KMS-11 (cell line): ENCODE results near the gene KLHL4.
"Not testable (repeated sequence)": the region's sequence is repeated elsewhere in the genome, so short reads cannot be mapped to it uniquely, and the experiment has no call there.

Experiments used
- H2AFZ ChIP-seq: fragments of 200-600 bp; sonication (generic); 2 replicates; pipeline ENCODE4 v1.6.1; 2016; ENCODE audit warnings: antibody characterized with exemption, mixed run types, low read depth
- H3K27ac ChIP-seq: fragments of 200-600 bp; sonication (generic); 2 replicates; pipeline ENCODE4 v1.6.1; 2016; ENCODE audit warnings: mild to moderate bottlenecking, mixed run types
- H3K27me3 ChIP-seq: fragments of 200-600 bp; sonication (generic); 2 replicates; pipeline ENCODE4 v1.6.1; 2017; ENCODE audit warnings: mild to moderate bottlenecking, low read depth, mixed run types, moderate library complexity; ENCODE audit not compliant: insufficient read depth
- H3K36me3 ChIP-seq: fragments of 200-600 bp; sonication (generic); 2 replicates; pipeline ENCODE4 v1.6.1; 2017; ENCODE audit warnings: mild to moderate bottlenecking, mixed run types; ENCODE audit not compliant: insufficient read depth
- H3K4me1 ChIP-seq: fragments of 200-600 bp; sonication (generic); 2 replicates; pipeline ENCODE4 v1.6.1; 2016; ENCODE audit warnings: mild to moderate bottlenecking, low read depth, mixed run types; ENCODE audit not compliant: poor library complexity, severe bottlenecking
- H3K4me2 ChIP-seq: fragments of 200-600 bp; sonication (generic); 2 replicates; pipeline ENCODE4 v1.7.0; 2016; ENCODE audit warnings: mild to moderate bottlenecking, mixed run types
- H3K4me3 ChIP-seq: fragments of 200-600 bp; sonication (generic); IDR thresholded peaks from 2 replicates; pipeline ENCODE4 v1.6.1; 2017; ENCODE audit warnings: low read depth, low read length, mixed read lengths; ENCODE audit not compliant: insufficient read depth
- H3K79me2 ChIP-seq: fragments of 200-600 bp; sonication (generic); 2 replicates; pipeline ENCODE4 v1.6.1; 2016; ENCODE audit warnings: low read depth, mixed run types; ENCODE audit not compliant: insufficient read depth
- H3K9ac ChIP-seq: fragments of 200-600 bp; sonication (generic); 2 replicates; pipeline ENCODE4 v1.6.1; 2016; ENCODE audit warnings: mild to moderate bottlenecking, mixed run types
- H4K20me1 ChIP-seq: fragments of 200-600 bp; sonication (generic); 2 replicates; pipeline ENCODE4 v1.6.1; 2016; ENCODE audit warnings: mild to moderate bottlenecking, mixed run types; ENCODE audit not compliant: insufficient read depth
- TF ChIP-seq, protein P1 (sequence below): fragments of 200-600 bp; sonication (generic); conservative IDR thresholded peaks from 2 replicates; pipeline ENCODE4 v1.6.1; 2017; ENCODE audit warnings: low read depth, mild to moderate bottlenecking, antibody characterized with exemption, low read length, moderate library complexity, mixed read lengths

The KLHL4 gene

DNA sequence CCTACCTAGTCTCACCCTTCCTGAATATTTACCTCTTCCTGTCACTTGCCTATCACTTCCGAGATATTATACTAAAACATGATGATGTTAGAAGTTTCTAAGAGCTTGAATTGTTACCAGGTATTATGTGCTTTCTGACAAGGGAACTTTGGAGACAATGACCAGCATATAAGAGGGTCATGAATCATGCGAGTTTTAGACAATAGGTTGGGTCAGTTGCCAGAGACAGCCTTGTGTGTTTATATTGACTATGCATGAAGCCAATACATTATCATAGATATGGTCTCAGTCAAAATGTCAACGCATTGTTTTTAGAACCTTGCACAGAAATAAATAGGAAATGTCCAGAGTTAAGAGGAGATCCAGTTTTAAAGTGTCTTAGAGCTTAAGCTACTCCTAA is 116.8 kb downstream of the KLHL4 start:
- Histone ChIP-seq H2AFZ (no peak overlapping the region), H4K20me1 (no peaks in the 10 kb centered on the region), H3K79me2 (no peaks in the 10 kb centered on the region), H3K4me3 (no peak overlapping the region), H3K4me1 (no peaks in the 10 kb centered on the region), H3K9ac (no peak overlapping the region), H3K27me3 (no peaks in the 10 kb centered on the region), H3K4me2 (no peak overlapping the region), H3K27ac (no peak overlapping the region), H3K36me3 (no peaks in the 10 kb centered on the region)
- TF ChIP-seq, protein P1, sequence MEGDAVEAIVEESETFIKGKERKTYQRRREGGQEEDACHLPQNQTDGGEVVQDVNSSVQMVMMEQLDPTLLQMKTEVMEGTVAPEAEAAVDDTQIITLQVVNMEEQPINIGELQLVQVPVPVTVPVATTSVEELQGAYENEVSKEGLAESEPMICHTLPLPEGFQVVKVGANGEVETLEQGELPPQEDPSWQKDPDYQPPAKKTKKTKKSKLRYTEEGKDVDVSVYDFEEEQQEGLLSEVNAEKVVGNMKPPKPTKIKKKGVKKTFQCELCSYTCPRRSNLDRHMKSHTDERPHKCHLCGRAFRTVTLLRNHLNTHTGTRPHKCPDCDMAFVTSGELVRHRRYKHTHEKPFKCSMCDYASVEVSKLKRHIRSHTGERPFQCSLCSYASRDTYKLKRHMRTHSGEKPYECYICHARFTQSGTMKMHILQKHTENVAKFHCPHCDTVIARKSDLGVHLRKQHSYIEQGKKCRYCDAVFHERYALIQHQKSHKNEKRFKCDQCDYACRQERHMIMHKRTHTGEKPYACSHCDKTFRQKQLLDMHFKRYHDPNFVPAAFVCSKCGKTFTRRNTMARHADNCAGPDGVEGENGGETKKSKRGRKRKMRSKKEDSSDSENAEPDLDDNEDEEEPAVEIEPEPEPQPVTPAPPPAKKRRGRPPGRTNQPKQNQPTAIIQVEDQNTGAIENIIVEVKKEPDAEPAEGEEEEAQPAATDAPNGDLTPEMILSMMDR = no peak

GRCh38 chrX:87636533-87636932 is 118.9 kb downstream of the KLHL4 start:
- H3K4me2 ChIP-seq = no peak overlapping the region

DNA sequence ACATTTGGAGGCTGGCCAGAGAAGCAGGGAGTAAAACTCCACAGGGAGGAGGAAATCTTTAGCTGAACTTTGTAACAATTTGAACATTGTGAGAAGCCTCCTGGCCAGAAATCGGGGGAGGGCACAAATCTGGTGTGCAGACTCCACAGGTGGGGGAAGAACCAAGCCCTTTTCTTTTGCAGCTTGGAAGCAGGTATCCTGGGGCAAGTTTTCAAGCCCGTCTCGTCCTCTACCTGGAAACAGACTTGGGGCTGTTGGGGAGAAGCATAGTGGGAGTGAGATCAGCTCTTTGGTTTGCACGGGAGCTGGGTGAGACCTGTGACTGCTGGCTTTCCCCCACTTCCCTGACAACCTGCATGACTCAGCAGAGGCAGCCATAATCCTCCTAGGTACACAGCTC is 123.8 kb downstream of the KLHL4 start:
- not testable (repeated sequence) for H3K79me2 ChIP-seq, H2AFZ ChIP-seq, H3K27ac ChIP-seq

More at GRCh38 chrX:87636533-87636932, 118.9 kb downstream of the KLHL4 start:
- no peaks in the 10 kb centered on the region for H3K36me3 ChIP-seq
- TF ChIP-seq, protein P1 = no peak
- no peaks in the 10 kb centered on the region for H4K20me1 ChIP-seq
- H2AFZ ChIP-seq = no peak overlapping the region
- H3K4me3 ChIP-seq = no peak overlapping the region
- no peak overlapping the region for H3K9ac ChIP-seq
- no peaks in the 10 kb centered on the region for H3K27me3 ChIP-seq
- no peaks in the 10 kb centered on the region for H3K4me1 ChIP-seq
- no peaks in the 10 kb centered on the region for H3K79me2 ChIP-seq
- no peak overlapping the region for H3K27ac ChIP-seq

DNA sequence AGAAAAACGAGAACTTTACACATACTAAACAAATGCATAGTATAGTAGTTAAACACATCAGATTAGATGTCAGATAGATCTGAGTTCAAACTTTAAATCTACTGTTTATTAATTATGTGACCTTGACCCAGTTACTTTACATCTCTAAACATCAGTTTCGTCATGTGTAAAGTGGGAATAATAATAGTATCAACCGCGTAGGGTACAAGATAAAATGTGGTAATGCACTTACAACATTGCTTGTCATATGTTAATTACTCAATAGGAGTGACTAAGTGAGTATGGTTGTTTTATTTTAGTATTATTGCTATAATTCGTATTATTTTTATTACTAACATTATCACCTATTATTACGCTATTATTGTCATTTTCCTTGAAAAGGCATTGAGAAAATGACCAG is 144.2 kb downstream of the KLHL4 start:
- Histone ChIP-seq H3K4me1 (no peaks in the 10 kb centered on the region), H3K27ac (no peak overlapping the region), H3K9ac (no peak overlapping the region), H3K4me2 (no peak overlapping the region), H3K27me3 (no peaks in the 10 kb centered on the region), H3K36me3 (no peaks in the 10 kb centered on the region), H2AFZ (no peak overlapping the region), H4K20me1 (no peaks in the 10 kb centered on the region), H3K79me2 (no peaks in the 10 kb centered on the region), H3K4me3 (no peak overlapping the region)
- TF ChIP-seq, protein P1 = no peak

More for the DNA sequence above, 123.8 kb downstream of the KLHL4 start:
- H3K4me1 ChIP-seq, H3K9ac ChIP-seq, H3K4me3 ChIP-seq, H3K27me3 ChIP-seq, H3K36me3 ChIP-seq, H3K4me2 ChIP-seq, H4K20me1 ChIP-seq: not testable (repeated sequence)

GRCh38 chrX:87663421-87663820 is 145.8 kb downstream of the KLHL4 start:
- H3K27ac ChIP-seq = no peak overlapping the region
- no peak overlapping the region for H2AFZ ChIP-seq
- H4K20me1 ChIP-seq = no peaks in the 10 kb centered on the region
- TF ChIP-seq, protein P1 = no peak
- no peak overlapping the region for H3K4me2 ChIP-seq
- H3K36me3 ChIP-seq = no peaks in the 10 kb centered on the region
- H3K27me3 ChIP-seq = no peaks in the 10 kb centered on the region
- H3K4me3 ChIP-seq = no peak overlapping the region
- H3K9ac ChIP-seq = no peak overlapping the region
- H3K79me2 ChIP-seq = no peaks in the 10 kb centered on the region
- no peaks in the 10 kb centered on the region for H3K4me1 ChIP-seq
